Nephron (organoid): ENCODE measurements around the gene CDKN3.
"Not testable (repeated sequence)": the region's sequence is repeated elsewhere in the genome, so short reads cannot be mapped to it uniquely, and the experiment has no call there.

Source experiments
- H3K27ac Mint-ChIP-seq, 3 experiments: 2 replicates each; pipeline ENCODE4 v1.8.0; 2020; ENCODE audit warnings: mixed read lengths in 3 of 3, mild to moderate bottlenecking in 2 of 3, moderate library complexity in 1 of 3
- H3K27me3 Mint-ChIP-seq: 2 replicates; pipeline ENCODE4 v1.8.0; 2021; ENCODE audit warnings: low read depth, mild to moderate bottlenecking, moderate library complexity, mixed read lengths
- H3K36me3 Mint-ChIP-seq: 2 replicates; pipeline ENCODE4 v1.8.0; 2020; ENCODE audit warnings: low read depth, mixed read lengths
- H3K4me1 Mint-ChIP-seq: 2 replicates; pipeline ENCODE4 v1.8.0; 2020; ENCODE audit warnings: mixed read lengths
- H3K4me3 Mint-ChIP-seq, 3 experiments: 2 replicates each; pipeline ENCODE4 v1.8.0; 2020; ENCODE audit warnings: mild to moderate bottlenecking in 3 of 3, mixed read lengths in 3 of 3, moderate library complexity in 2 of 3
- H3K9me3 Mint-ChIP-seq: 2 replicates; pipeline ENCODE4 v1.8.0; 2020; ENCODE audit warnings: mixed read lengths
- CTCF ChIP-seq, 3 experiments: fragments of 200-600 bp; sonication (generic); IDR thresholded peaks; one replicate each; pipeline ENCODE4 v1.5.0; 2021; ENCODE audit warnings: antibody characterized with exemption in 3 of 3; ENCODE audit not compliant: unreplicated experiment in 3 of 3

The CDKN3 gene

GRCh38 chr14:54396183-54396492 lies 669 bp upstream of the CDKN3 start:
- TF ChIP-seq CTCF (IDR thresholded peaks at IDR 0.05; ENCODE audit: unreplicated experiment in 3 of 3), result no peak
- Mint-ChIP-seq H3K27me3 (no peaks in the 10 kb centered on the region), H3K4me1 (peaks cover 26% of the 10 kb centered on the region), H3K27ac (peak overlapping the region in 1 of 3 experiments; percentile 10), H3K4me3 (peak overlapping the region; percentile 82 to 87 (median 85)), H3K36me3 (no peaks in the 10 kb centered on the region), H3K9me3 (peaks cover 2% of the 10 kb centered on the region)

DNA sequence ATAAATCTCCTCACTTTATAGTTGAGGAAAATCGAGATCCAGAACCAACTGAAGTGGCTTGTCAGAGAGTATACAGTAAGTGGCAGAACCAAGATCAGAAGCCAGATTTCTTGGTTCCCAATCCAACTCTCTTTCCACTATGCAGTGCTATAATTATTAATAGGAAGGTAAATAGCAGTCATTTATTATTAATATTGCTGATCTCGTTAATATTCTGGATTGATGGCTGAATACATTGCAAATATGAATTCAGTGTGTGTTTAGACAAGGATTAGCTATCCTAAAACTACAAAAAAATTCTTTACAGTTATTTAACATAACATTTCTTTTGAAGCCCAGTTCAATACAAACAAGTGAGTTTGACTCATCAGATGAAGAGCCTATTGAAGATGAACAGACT lies 2.8 kb downstream of the CDKN3 start:
- Mint-ChIP-seq H3K27me3 (no peaks in the 10 kb centered on the region), H3K27ac (no peak overlapping the region), H3K36me3 (peaks cover 31% of the 10 kb centered on the region), H3K9me3 (peaks cover 18% of the 10 kb centered on the region), H3K4me1 (peaks cover 26% of the 10 kb centered on the region), H3K4me3 (peak overlapping the region; percentile 70 to 82 (median 78))
- no peak for TF ChIP-seq CTCF (IDR thresholded peaks at IDR 0.05; ENCODE audit: unreplicated experiment in 3 of 3)

DNA sequence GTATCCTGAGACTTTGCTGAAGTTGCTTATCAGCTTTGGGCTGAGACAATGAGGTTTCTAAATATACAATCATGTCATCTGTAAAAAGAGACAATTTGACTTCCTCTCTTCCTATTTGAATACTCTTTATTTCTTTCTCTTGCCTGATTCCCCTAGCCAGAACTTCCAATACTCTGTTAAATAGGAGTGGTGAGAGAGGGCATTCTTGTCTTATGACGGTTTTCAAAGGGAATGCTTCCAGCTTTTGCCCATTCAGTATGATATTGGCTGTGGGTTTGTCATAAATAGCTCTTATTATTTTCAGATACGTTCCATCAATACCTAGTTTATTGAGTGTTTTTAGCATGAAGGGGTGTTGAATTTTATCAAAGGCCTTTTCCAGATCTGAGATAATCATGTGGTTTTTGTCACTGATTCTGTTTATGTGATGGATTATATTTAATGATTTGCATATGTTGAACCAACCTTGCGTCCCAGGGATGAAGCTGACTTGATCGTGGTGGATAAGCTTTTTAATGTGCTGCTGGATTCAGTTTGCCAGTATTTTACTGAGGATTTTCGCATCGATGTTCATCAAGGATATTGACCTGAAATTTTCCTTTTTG lies 6.7 kb downstream of the CDKN3 start:
- not testable (repeated sequence) for H3K4me3 Mint-ChIP-seq, H3K27me3 Mint-ChIP-seq
- H3K9me3 Mint-ChIP-seq, result peaks cover 28% of the 10 kb centered on the region

DNA sequence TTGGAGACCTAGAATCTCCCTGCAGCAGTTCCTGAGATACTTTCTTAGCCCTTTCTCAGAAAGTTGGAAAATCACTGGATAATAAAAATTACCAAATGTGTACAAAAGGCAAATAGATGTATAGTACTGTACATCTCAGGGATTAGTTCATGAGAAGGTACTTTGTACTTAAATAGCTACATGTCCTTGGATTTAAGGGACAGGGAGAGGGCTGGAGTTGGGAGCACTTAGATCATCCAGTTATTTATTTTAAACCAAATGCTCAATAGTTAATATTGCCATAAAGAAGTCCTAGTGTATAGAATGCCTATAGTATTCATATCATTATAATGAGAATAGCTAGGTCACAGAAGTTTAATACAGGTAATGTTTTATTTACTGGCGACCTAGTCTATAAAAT lies 13.4 kb downstream of the CDKN3 start:
- no peak for TF ChIP-seq CTCF (IDR thresholded peaks at IDR 0.05; ENCODE audit: unreplicated experiment in 3 of 3)
- H3K36me3 Mint-ChIP-seq, result peaks cover 52% of the 10 kb centered on the region
- no peaks in the 10 kb centered on the region for H3K27me3 Mint-ChIP-seq
- no peak overlapping the region for H3K27ac Mint-ChIP-seq
- H3K4me1 Mint-ChIP-seq, result no peaks in the 10 kb centered on the region
- H3K4me3 Mint-ChIP-seq, result no peak overlapping the region
- peaks cover 10% of the 10 kb centered on the region for H3K9me3 Mint-ChIP-seq

More for the DNA sequence above, 6.7 kb downstream of the CDKN3 start:
- not testable (repeated sequence) for H3K4me1 Mint-ChIP-seq, H3K27ac Mint-ChIP-seq
- peaks cover 69% of the 10 kb centered on the region for H3K36me3 Mint-ChIP-seq

DNA sequence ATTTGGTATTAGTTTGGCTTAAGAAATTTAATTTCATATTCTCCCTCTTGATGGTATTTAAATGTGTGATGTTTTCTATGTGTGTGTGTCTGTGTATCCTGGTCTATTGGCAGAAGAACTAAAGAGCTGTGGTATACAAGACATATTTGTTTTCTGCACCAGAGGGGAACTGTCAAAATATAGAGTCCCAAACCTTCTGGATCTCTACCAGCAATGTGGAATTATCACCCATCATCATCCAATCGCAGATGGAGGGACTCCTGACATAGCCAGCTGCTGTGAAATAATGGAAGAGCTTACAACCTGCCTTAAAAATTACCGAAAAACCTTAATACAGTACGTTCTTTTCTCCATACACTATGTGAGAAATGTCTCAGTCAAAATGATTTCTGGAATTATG lies 14.6 kb downstream of the CDKN3 start:
- no peaks in the 10 kb centered on the region for H3K4me1 Mint-ChIP-seq

GRCh38 chr14:54420478-54421142 lies 23.8 kb downstream of the CDKN3 start:
- Mint-ChIP-seq H3K9me3 (no peaks in the 10 kb centered on the region), H3K4me1 (no peaks in the 10 kb centered on the region), H3K27ac (peak overlapping the region in 1 of 3 experiments; percentile 13), H3K27me3 (no peaks in the 10 kb centered on the region), H3K36me3 (peaks cover 22% of the 10 kb centered on the region), H3K4me3 (no peak overlapping the region)
- peak; percentile 55 to 60 (median 56) for TF ChIP-seq CTCF (IDR thresholded peaks at IDR 0.05; ENCODE audit: unreplicated experiment in 3 of 3)

More for the DNA sequence above, 14.6 kb downstream of the CDKN3 start:
- H3K36me3 Mint-ChIP-seq, result peaks cover 44% of the 10 kb centered on the region
- no peak for TF ChIP-seq CTCF (IDR thresholded peaks at IDR 0.05; ENCODE audit: unreplicated experiment in 3 of 3)
- H3K9me3 Mint-ChIP-seq, result peaks cover 6% of the 10 kb centered on the region
- H3K4me3 Mint-ChIP-seq, result no peak overlapping the region
- H3K27me3 Mint-ChIP-seq, result no peaks in the 10 kb centered on the region
- no peak overlapping the region for H3K27ac Mint-ChIP-seq
